ENCODE data around the gene CBLB.

The CBLB gene

GRCh38 chr3:105883798-105884377, 15.1 kb upstream of the CBLB start:
- H3K4me2 ChIP-seq (ENCODE audit: low read length), result peak overlapping the region; percentile 88; the same call in 1 of the 2 replicates
- no peaks in the 10 kb centered on the region for H3K79me2 ChIP-seq (ENCODE audit: low read length)
- H2AFZ ChIP-seq (ENCODE audit: low read depth, low read length), result 0 out of 2 replicates have a peak overlapping the region, but pooled peaks have one; percentile 87
- no peak overlapping the region for H3K9ac ChIP-seq (ENCODE audit: low read length)
- H3K36me3 ChIP-seq (replicated peaks; ENCODE audit: low read depth, low read length), result no peaks in the 10 kb centered on the region
- H3K27me3 ChIP-seq (ENCODE audit: low read depth, low read length), result peaks cover 11% of the 10 kb centered on the region
- TF ChIP-seq CTCF (IDR thresholded peaks at IDR 0.05; ENCODE audit: low read depth, low read length), result no peak
- TF ChIP-seq EZH2phosphoT487 (IDR thresholded peaks at IDR 0.05; ENCODE audit: low read depth), result no peak
- no peak overlapping the region; the same call in 1 of the 2 replicates for H3K4me3 ChIP-seq (ENCODE audit: low read length)
- peaks cover 11% of the 10 kb centered on the region for H3K4me1 ChIP-seq (ENCODE audit: low read length)
- H4K20me1 ChIP-seq (ENCODE audit: insufficient read depth, low read length), result no peaks in the 10 kb centered on the region
- H3K9me3 ChIP-seq (ENCODE audit: insufficient read depth, low read length), result no peaks in the 10 kb centered on the region
- no peak overlapping the region for H3K27ac ChIP-seq (ENCODE audit: low read length)

DNA sequence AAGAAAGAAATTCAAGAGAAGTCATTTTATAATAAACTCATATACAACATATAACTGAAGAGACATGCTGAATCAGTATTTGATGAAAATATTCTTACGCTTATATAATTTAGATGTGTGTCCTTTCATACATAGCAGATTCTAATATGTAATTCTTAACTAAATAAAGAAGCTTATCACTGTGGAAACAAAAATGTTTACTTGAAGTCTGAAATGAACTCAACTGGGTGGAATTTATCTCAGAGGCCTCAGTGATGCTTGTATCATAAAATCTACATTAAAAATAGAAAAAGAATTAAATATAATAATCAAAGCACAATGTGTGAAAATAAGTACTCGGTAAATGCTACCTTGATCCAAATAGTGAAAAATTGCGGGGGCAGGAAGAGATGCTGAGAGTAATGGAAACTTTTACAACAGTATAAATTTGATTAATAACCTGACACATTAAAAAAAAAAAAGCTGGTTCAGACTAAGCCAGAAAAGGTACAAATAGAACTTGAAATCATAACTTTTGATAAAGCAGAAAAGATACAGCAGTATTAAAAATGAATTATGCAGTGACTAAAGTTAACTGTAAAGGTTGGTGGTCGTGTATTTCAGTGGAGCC, 12.0 kb upstream of the CBLB start:
- no peak for TF ChIP-seq CTCF (IDR thresholded peaks at IDR 0.05; ENCODE audit: low read depth, low read length)
- TF ChIP-seq EZH2phosphoT487 (IDR thresholded peaks at IDR 0.05; ENCODE audit: low read depth), result no peak
- H3K4me1 ChIP-seq (ENCODE audit: low read length), result peaks cover 11% of the 10 kb centered on the region
- no peak overlapping the region for H3K4me2 ChIP-seq (ENCODE audit: low read length)

GRCh38 chr3:105878061-105878460, 9.2 kb upstream of the CBLB start:
- no peak overlapping the region for H3K9ac ChIP-seq (ENCODE audit: low read length)
- H3K9me3 ChIP-seq (ENCODE audit: insufficient read depth, low read length), result no peaks in the 10 kb centered on the region
- TF ChIP-seq CTCF (IDR thresholded peaks at IDR 0.05; ENCODE audit: low read depth, low read length) (no peak), EZH2phosphoT487 (IDR thresholded peaks at IDR 0.05; ENCODE audit: low read depth) (no peak)
- no peaks in the 10 kb centered on the region for H3K27me3 ChIP-seq (ENCODE audit: low read depth, low read length)
- no peaks in the 10 kb centered on the region for H3K36me3 ChIP-seq (replicated peaks; ENCODE audit: low read depth, low read length)
- no peak overlapping the region for H3K4me3 ChIP-seq (ENCODE audit: low read length)
- H3K27ac ChIP-seq (ENCODE audit: low read length), result no peak overlapping the region
- H3K4me2 ChIP-seq (ENCODE audit: low read length), result no peak overlapping the region
- H2AFZ ChIP-seq (ENCODE audit: low read depth, low read length), result no peak overlapping the region
- H3K79me2 ChIP-seq (ENCODE audit: low read length), result no peaks in the 10 kb centered on the region
- no peaks in the 10 kb centered on the region for H4K20me1 ChIP-seq (ENCODE audit: insufficient read depth, low read length)
- H3K4me1 ChIP-seq (ENCODE audit: low read length), result peaks cover 5% of the 10 kb centered on the region

More for the DNA sequence above, 12.0 kb upstream of the CBLB start:
- no peak overlapping the region for H3K4me3 ChIP-seq (ENCODE audit: low read length)
- no peak overlapping the region for H3K27ac ChIP-seq (ENCODE audit: low read length)
- H4K20me1 ChIP-seq (ENCODE audit: insufficient read depth, low read length), result no peaks in the 10 kb centered on the region
- H3K36me3 ChIP-seq (replicated peaks; ENCODE audit: low read depth, low read length), result no peaks in the 10 kb centered on the region
- H3K9me3 ChIP-seq (ENCODE audit: insufficient read depth, low read length), result no peaks in the 10 kb centered on the region
- no peak overlapping the region for H3K9ac ChIP-seq (ENCODE audit: low read length)
- no peaks in the 10 kb centered on the region for H3K79me2 ChIP-seq (ENCODE audit: low read length)
- peaks cover 11% of the 10 kb centered on the region for H3K27me3 ChIP-seq (ENCODE audit: low read depth, low read length)
- H2AFZ ChIP-seq (ENCODE audit: low read depth, low read length), result no peak overlapping the region

- Histone ChIP-seq H4K20me1 (ENCODE audit: insufficient read depth, low read length) (no peaks in the 10 kb centered on the region), H3K9ac (ENCODE audit: low read length) (no peak overlapping the region), H3K27ac (ENCODE audit: low read length) (no peak overlapping the region), H3K79me2 (ENCODE audit: low read length) (no peaks in the 10 kb centered on the region), H3K27me3 (ENCODE audit: low read depth, low read length) (no peaks in the 10 kb centered on the region), H3K4me1 (ENCODE audit: low read length) (0 out of 2 replicates have a peak, but pooled peaks cover 3% of the 10 kb centered on the region), H3K36me3 (replicated peaks; ENCODE audit: low read depth, low read length) (no peaks in the 10 kb centered on the region), H3K4me2 (ENCODE audit: low read length) (no peak overlapping the region), H2AFZ (ENCODE audit: low read depth, low read length) (no peak overlapping the region), H3K4me3 (ENCODE audit: low read length) (no peak overlapping the region), H3K9me3 (ENCODE audit: insufficient read depth, low read length) (no peaks in the 10 kb centered on the region)
- TF ChIP-seq CTCF (IDR thresholded peaks at IDR 0.05; ENCODE audit: low read depth, low read length) (no peak), EZH2phosphoT487 (IDR thresholded peaks at IDR 0.05; ENCODE audit: low read depth) (no peak)
Observed at GRCh38 chr3:105877336-105877910, 8.6 kb upstream of the CBLB start.

Data from OCI-LY3 (cell line).